SIG-M5 treated with dmso at 0.1 percent for 504 hours (cell line): Measurements from ENCODE around the gene CWC15.
"Not testable (repeated sequence)": the region's sequence is repeated elsewhere in the genome, so short reads cannot be mapped to it uniquely, and the experiment has no call there.

ENCODE experiments used
- DNase-seq: peaks from one replicate; lab custom pipeline; 2025; ENCODE audit not compliant: unreplicated experiment; lab: John Stamatoyannopoulos, UW

Gene CWC15

GRCh38 chr11:94956963-94957362, 16.4 kb downstream of the CWC15 start:
- no peak for DNase-seq

GRCh38 chr11:94954753-94955152, 18.6 kb downstream of the CWC15 start:
- no peak for DNase-seq

- peak; percentile 22 for DNase-seq
These were observed 25.2 kb downstream of the CWC15 start for GRCh38 chr11:94948070-94948617.

GRCh38 chr11:94946812-94947211, 26.5 kb downstream of the CWC15 start:
- no peak for DNase-seq

- no peak for DNase-seq
These were observed 32.2 kb downstream of the CWC15 start for GRCh38 chr11:94941131-94941530.

GRCh38 chr11:94939346-94939745, 34.0 kb downstream of the CWC15 start:
- no peak for DNase-seq

GRCh38 chr11:94938095-94939055, 35.0 kb downstream of the CWC15 start:
- DNase-seq, result no peak

- no peak for DNase-seq
These were observed 38.5 kb downstream of the CWC15 start for GRCh38 chr11:94934846-94935245.

- DNase-seq, result no peak
These were observed 39.0 kb downstream of the CWC15 start for GRCh38 chr11:94934362-94934761.

GRCh38 chr11:94933223-94934130, 39.9 kb downstream of the CWC15 start:
- no peak for DNase-seq

GRCh38 chr11:94932503-94932902, 40.9 kb downstream of the CWC15 start:
- no peak for DNase-seq

GRCh38 chr11:94932072-94932471, 41.3 kb downstream of the CWC15 start:
- DNase-seq, result not testable (repeated sequence)

- no peak for DNase-seq
These were observed 45.0 kb downstream of the CWC15 start for GRCh38 chr11:94928117-94928990.

- DNase-seq, result no peak
These were observed 46.6 kb downstream of the CWC15 start for GRCh38 chr11:94926698-94927237.

GRCh38 chr11:94926271-94926625, 47.1 kb downstream of the CWC15 start:
- DNase-seq, result no peak

- DNase-seq, result no peak
These were observed 47.7 kb downstream of the CWC15 start for GRCh38 chr11:94925422-94926270.

- DNase-seq, result no peak
These were observed 48.7 kb downstream of the CWC15 start for GRCh38 chr11:94924612-94925011.

- DNase-seq, result no peak
These were observed 49.2 kb downstream of the CWC15 start for GRCh38 chr11:94924171-94924572.

- DNase-seq, result no peak
These were observed 50.4 kb downstream of the CWC15 start for GRCh38 chr11:94923004-94923334.
